ENCODE measurements around the gene KCTD16. TPM values are rescaled to one million over a fixed set of nuclear protein-coding genes. Genes with fewer than 3 reads are reported as not detected.

Gene KCTD16
- total RNA-seq, 2 donors from 2014 or later: 0.27 to 0.35 TPM

- H3K4me3 ChIP-seq: no peak overlapping the region
- no peaks in the 10 kb centered on the region for H3K36me3 ChIP-seq
- no peak for ATAC-seq (ENCODE audit: insufficient number of reproducible peaks, low FRiP score, low read depth)
- peaks cover 4% of the 10 kb centered on the region for H3K9me3 ChIP-seq
- no peak overlapping the region for H3K27ac ChIP-seq
- no peak for DNase-seq (ENCODE audit: low spot score)
- TF ChIP-seq CTCF (IDR thresholded peaks at IDR 0.05): no peak
- no peaks in the 10 kb centered on the region for H3K27me3 ChIP-seq (replicated peaks; ENCODE audit: insufficient read depth)
- no peaks in the 10 kb centered on the region for H3K4me1 ChIP-seq (ENCODE audit: control insufficient read depth in 1 of 2, low read depth in 2 of 2)
Measured at GRCh38 chr5:144487207-144487606, 316.5 kb downstream of the KCTD16 start.

DNA sequence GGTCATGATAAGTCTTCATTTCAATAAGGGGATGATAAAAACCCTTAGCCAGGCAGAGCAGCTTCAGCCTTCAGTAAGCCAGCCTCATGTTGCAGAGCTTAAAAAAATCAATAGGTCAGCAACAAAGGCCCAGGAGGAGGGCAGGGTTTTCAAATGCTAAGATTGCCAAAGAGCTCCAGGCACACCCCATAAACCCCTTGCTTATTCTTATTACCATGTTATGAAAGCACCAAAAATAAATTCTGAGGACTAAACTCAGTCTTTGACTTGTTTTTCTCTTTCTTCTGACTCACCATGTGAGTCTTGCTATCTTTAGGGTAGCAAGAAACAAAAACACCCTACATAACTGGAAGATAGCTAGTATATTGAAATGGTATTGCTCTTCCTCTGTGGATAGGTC, 317.1 kb downstream of the KCTD16 start:
- H3K27ac ChIP-seq: no peak overlapping the region
- no peaks in the 10 kb centered on the region for H3K27me3 ChIP-seq (replicated peaks; ENCODE audit: insufficient read depth)
- peaks cover 4% of the 10 kb centered on the region for H3K9me3 ChIP-seq
- ATAC-seq (ENCODE audit: insufficient number of reproducible peaks, low FRiP score, low read depth): no peak
- H3K4me3 ChIP-seq: no peak overlapping the region
- H3K4me1 ChIP-seq (ENCODE audit: control insufficient read depth in 1 of 2, low read depth in 2 of 2): no peaks in the 10 kb centered on the region
- no peaks in the 10 kb centered on the region for H3K36me3 ChIP-seq
- no peak for DNase-seq (ENCODE audit: low spot score)
- no peak for TF ChIP-seq CTCF (IDR thresholded peaks at IDR 0.05)

DNA sequence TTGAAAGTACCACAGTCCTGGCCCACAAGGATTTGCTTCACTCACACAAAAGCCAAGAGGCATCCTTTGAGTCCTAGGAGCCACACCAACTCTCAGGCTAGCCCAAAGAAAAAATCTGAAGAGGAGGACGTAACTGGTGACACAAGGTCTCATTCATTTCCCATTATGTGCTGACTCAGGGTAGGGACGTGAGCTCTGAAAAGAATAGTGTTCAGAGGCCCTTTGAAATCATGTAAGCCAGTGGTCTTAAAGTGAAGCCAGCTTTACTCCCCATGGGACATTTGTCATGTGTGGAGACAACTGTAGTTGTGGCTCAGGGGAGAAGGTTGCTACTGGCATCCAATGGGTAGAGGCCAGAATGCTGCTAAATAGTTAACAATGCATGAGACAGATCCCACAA, 332.4 kb downstream of the KCTD16 start:
- Histone ChIP-seq H3K27me3 (replicated peaks; ENCODE audit: insufficient read depth) (no peaks in the 10 kb centered on the region), H3K36me3 (no peaks in the 10 kb centered on the region), H3K9me3 (peaks cover 6% of the 10 kb centered on the region), H3K27ac (no peak overlapping the region), H3K4me1 (ENCODE audit: control insufficient read depth in 1 of 2, low read depth in 2 of 2) (no peaks in the 10 kb centered on the region), H3K4me3 (no peak overlapping the region)
- DNase-seq (ENCODE audit: low spot score) (no peak), ATAC-seq (ENCODE audit: insufficient number of reproducible peaks, low FRiP score, low read depth) (no peak)
- TF ChIP-seq CTCF (IDR thresholded peaks at IDR 0.05): no peak

GRCh38 chr5:144504929-144505577, 334.4 kb downstream of the KCTD16 start:
- H3K9me3 ChIP-seq: peaks cover under 1% of the 10 kb centered on the region
- no peaks in the 10 kb centered on the region for H3K36me3 ChIP-seq
- no peaks in the 10 kb centered on the region for H3K27me3 ChIP-seq (replicated peaks; ENCODE audit: insufficient read depth)
- no peak for TF ChIP-seq CTCF (IDR thresholded peaks at IDR 0.05)
- no peak for DNase-seq (ENCODE audit: low spot score)
- H3K4me1 ChIP-seq (ENCODE audit: control insufficient read depth in 1 of 2, low read depth in 2 of 2): no peaks in the 10 kb centered on the region
- no peak for ATAC-seq (ENCODE audit: insufficient number of reproducible peaks, low FRiP score, low read depth)
- no peak overlapping the region for H3K4me3 ChIP-seq
- no peak overlapping the region for H3K27ac ChIP-seq

GRCh38 chr5:144510845-144511579, 340.3 kb downstream of the KCTD16 start:
- Histone ChIP-seq H3K4me3 (no peak overlapping the region), H3K36me3 (no peaks in the 10 kb centered on the region), H3K27me3 (replicated peaks; ENCODE audit: insufficient read depth) (no peaks in the 10 kb centered on the region), H3K9me3 (no peaks in the 10 kb centered on the region), H3K4me1 (ENCODE audit: control insufficient read depth in 1 of 2, low read depth in 2 of 2) (no peaks in the 10 kb centered on the region), H3K27ac (no peak overlapping the region)
- ATAC-seq (ENCODE audit: insufficient number of reproducible peaks, low FRiP score, low read depth) (no peak), DNase-seq (ENCODE audit: low spot score) (no peak)
- TF ChIP-seq CTCF (IDR thresholded peaks at IDR 0.05): no peak

Data from thoracic aorta (tissue), 2 donors.